Measurements from ENCODE around the gene DNAH7.

The DNAH7 gene

DNA sequence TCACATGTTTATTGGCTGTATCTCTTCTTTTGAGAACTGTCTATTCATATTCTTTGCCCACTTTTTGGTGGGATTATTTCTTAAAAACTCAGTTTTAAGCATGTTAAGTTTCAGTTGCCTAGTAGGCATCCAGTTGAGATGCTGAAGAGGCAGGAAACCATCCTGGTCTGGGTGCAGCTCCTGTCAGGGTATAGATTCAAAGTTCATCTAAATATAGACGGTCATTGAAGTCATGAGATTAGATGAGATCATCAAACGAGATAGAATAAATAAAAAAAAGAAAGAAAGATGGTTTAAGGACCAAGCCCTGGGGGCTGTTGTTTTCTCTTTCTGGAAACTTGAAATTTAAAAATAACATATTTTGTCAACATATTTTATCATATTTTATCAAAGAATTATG is 9.2 kb upstream of the DNAH7 start:
- no peak overlapping the region for H2AFZ ChIP-seq
- TF ChIP-seq, protein P1, sequence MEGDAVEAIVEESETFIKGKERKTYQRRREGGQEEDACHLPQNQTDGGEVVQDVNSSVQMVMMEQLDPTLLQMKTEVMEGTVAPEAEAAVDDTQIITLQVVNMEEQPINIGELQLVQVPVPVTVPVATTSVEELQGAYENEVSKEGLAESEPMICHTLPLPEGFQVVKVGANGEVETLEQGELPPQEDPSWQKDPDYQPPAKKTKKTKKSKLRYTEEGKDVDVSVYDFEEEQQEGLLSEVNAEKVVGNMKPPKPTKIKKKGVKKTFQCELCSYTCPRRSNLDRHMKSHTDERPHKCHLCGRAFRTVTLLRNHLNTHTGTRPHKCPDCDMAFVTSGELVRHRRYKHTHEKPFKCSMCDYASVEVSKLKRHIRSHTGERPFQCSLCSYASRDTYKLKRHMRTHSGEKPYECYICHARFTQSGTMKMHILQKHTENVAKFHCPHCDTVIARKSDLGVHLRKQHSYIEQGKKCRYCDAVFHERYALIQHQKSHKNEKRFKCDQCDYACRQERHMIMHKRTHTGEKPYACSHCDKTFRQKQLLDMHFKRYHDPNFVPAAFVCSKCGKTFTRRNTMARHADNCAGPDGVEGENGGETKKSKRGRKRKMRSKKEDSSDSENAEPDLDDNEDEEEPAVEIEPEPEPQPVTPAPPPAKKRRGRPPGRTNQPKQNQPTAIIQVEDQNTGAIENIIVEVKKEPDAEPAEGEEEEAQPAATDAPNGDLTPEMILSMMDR (IDR thresholded peaks at IDR 0.05), result no peak
- no peaks in the 10 kb centered on the region for H3K27me3 ChIP-seq (ENCODE audit: control insufficient read depth, insufficient read depth, low read length)
- H3K4me3 ChIP-seq (ENCODE audit: low read depth, low read length), result no peak overlapping the region
- no peak overlapping the region for H3K4me2 ChIP-seq (ENCODE audit: low read length)
- no peaks in the 10 kb centered on the region for H3K36me3 ChIP-seq (ENCODE audit: control insufficient read depth, insufficient read depth, low read length)
- no peaks in the 10 kb centered on the region for H3K4me1 ChIP-seq
- no peaks in the 10 kb centered on the region for H3K79me2 ChIP-seq
- H3K9me3 ChIP-seq (ENCODE audit: control insufficient read depth, low read length), result no peaks in the 10 kb centered on the region
- H3K27ac ChIP-seq, result no peak overlapping the region
- H3K9ac ChIP-seq, result no peak overlapping the region

DNA sequence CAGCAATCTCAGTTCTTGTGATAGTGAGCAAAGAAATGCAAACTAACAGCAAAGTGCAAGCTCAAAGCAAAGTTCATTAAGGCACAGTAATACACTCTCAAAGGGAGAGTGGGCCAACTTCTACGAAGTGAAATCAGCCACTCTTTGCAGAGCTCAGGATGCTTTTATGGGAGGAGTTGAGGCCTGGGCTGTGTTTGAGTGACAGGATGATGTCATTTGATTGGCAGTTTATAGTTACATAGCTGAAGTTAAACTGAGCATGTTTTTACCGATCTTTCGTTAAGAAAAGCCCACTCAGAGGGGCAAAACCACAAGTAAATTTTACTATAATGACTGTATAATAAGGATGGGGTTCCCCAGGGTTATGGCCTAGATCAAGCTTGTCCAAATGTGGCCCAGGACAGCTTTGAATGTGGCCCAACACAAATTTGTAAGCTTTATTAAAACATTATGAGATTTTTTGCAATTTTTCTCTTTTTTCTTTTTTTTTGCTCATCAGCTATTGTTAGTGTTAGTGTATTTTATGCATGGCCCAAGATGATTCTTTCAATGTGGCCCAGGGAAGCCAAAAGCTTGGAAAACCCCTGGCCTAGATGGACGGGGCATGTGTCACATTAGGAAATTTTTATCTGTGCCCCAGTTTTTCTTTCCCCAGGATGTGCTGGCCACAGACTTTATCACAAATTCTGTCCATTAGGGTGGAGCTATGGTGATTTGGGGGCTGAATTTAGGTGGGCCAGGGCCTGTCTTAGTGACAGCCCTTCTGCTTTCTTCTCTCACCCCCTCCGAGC is 8.3 kb upstream of the DNAH7 start:
- Histone ChIP-seq H3K27me3 (ENCODE audit: control insufficient read depth, insufficient read depth, low read length) (no peaks in the 10 kb centered on the region), H3K4me1 (no peaks in the 10 kb centered on the region), H3K9ac (no peak overlapping the region), H3K27ac (no peak overlapping the region), H3K4me3 (ENCODE audit: low read depth, low read length) (no peak overlapping the region), H2AFZ (no peak overlapping the region), H3K9me3 (ENCODE audit: control insufficient read depth, low read length) (no peaks in the 10 kb centered on the region), H3K4me2 (ENCODE audit: low read length) (no peak overlapping the region), H3K36me3 (ENCODE audit: control insufficient read depth, insufficient read depth, low read length) (no peaks in the 10 kb centered on the region), H3K79me2 (no peaks in the 10 kb centered on the region)
- TF ChIP-seq, protein P1 (IDR thresholded peaks at IDR 0.05), result no peak

DNA sequence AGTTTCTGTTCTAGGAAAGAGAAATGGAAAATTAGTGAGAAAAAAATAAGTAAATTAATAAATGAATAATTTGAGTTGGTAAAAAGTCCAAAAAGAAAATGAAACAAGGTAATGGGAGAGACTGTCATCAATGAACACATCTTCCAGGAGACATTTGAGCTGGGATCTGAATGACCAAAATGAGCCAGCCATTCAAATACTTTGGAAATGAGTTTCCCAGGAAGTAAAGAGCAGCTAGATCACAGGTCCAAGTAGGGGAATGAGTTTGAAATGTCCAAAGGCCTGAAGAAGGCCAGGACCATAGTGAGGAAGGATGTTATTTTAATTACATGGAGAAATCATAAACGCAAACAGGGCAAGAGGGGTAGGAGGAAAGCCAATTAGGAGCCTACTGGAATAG is 6.6 kb upstream of the DNAH7 start:
- H3K9me3 ChIP-seq (ENCODE audit: control insufficient read depth, low read length), result no peaks in the 10 kb centered on the region
- no peaks in the 10 kb centered on the region for H3K36me3 ChIP-seq (ENCODE audit: control insufficient read depth, insufficient read depth, low read length)
- TF ChIP-seq, protein P1 (IDR thresholded peaks at IDR 0.05), result no peak
- no peak overlapping the region for H3K9ac ChIP-seq
- H3K4me3 ChIP-seq (ENCODE audit: low read depth, low read length), result no peak overlapping the region
- H3K27ac ChIP-seq, result no peak overlapping the region
- H3K4me1 ChIP-seq, result no peaks in the 10 kb centered on the region
- H2AFZ ChIP-seq, result peak overlapping the region; percentile 11
- no peaks in the 10 kb centered on the region for H3K27me3 ChIP-seq (ENCODE audit: control insufficient read depth, insufficient read depth, low read length)
- H3K79me2 ChIP-seq, result no peaks in the 10 kb centered on the region
- no peak overlapping the region for H3K4me2 ChIP-seq (ENCODE audit: low read length)

DNA sequence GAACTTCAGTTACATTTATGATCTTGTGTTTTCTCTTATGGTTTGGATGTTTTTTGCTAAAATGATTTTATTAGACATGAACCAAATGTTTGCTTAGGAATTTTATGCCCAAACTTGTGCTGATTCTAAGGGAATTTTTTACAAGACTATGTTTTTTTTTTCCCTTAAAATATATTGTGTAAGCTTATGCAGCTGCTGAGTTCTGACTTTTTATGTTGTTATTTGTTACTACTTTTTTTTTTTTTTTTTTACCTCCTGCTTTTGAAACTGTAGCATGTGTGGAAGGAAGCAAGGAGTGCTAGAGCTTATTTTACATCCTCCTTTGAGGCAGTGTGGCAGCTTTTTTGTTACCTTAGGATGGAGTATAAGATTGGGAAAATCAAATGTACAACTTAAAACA is 6.0 kb upstream of the DNAH7 start:
- Histone ChIP-seq H3K36me3 (ENCODE audit: control insufficient read depth, insufficient read depth, low read length) (no peaks in the 10 kb centered on the region), H3K4me2 (ENCODE audit: low read length) (no peak overlapping the region), H3K9me3 (ENCODE audit: control insufficient read depth, low read length) (no peaks in the 10 kb centered on the region), H3K79me2 (no peaks in the 10 kb centered on the region), H3K4me1 (no peaks in the 10 kb centered on the region), H2AFZ (peak overlapping the region; percentile 11), H3K4me3 (ENCODE audit: low read depth, low read length) (no peak overlapping the region), H3K27ac (no peak overlapping the region), H3K27me3 (ENCODE audit: control insufficient read depth, insufficient read depth, low read length) (no peaks in the 10 kb centered on the region), H3K9ac (no peak overlapping the region)
- TF ChIP-seq, protein P1 (IDR thresholded peaks at IDR 0.05), result no peak

DNA sequence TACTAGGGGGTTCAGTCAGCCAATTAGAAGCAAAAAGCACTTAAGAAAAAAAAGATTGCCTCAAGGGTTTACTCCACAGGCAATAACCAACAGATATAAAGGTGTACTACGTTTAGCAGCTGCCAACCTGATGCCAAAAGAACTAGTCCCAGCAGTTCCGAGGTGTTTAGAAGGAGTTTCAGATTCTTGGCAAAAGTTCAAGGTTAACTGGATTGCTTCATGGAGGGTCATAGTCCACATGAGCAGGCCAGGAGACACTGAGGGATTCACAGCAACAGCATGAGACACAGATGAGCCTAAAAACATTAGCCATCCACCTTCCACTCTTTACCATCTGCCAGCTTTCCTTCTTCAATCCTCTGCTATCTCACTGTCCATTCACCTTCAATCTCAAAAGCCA is 4.9 kb upstream of the DNAH7 start:
- H2AFZ ChIP-seq, result no peak overlapping the region
- no peak overlapping the region for H3K27ac ChIP-seq
- no peaks in the 10 kb centered on the region for H3K9me3 ChIP-seq (ENCODE audit: control insufficient read depth, low read length)
- H3K9ac ChIP-seq, result no peak overlapping the region
- H3K4me3 ChIP-seq (ENCODE audit: low read depth, low read length), result no peak overlapping the region
- H3K79me2 ChIP-seq, result no peaks in the 10 kb centered on the region
- TF ChIP-seq, protein P1 (IDR thresholded peaks at IDR 0.05), result no peak
- H3K36me3 ChIP-seq (ENCODE audit: control insufficient read depth, insufficient read depth, low read length), result no peaks in the 10 kb centered on the region
- no peak overlapping the region for H3K4me2 ChIP-seq (ENCODE audit: low read length)
- peaks cover 2% of the 10 kb centered on the region for H3K4me1 ChIP-seq
- H3K27me3 ChIP-seq (ENCODE audit: control insufficient read depth, insufficient read depth, low read length), result no peaks in the 10 kb centered on the region

Measured in parathyroid adenoma (tissue), 2 donors.